ENCODE results near the gene KIF5B. TPM values are rescaled to one million over a fixed set of nuclear protein-coding genes. Genes with fewer than 3 reads are reported as not detected.

Gene KIF5B
- total RNA-seq, 1 donor from 2014 or later = 160 TPM

- Mint-ChIP-seq H3K9me3 (ENCODE audit: unreplicated experiment) (no peaks in the 10 kb centered on the region), H3K27ac (ENCODE audit: unreplicated experiment) (no peak overlapping the region), H3K27me3 (ENCODE audit: low read depth, unreplicated experiment) (no peaks in the 10 kb centered on the region), H3K36me3 (ENCODE audit: low read depth, unreplicated experiment) (peaks cover 2% of the 10 kb centered on the region), H3K4me1 (ENCODE audit: low read depth, unreplicated experiment) (peaks cover 36% of the 10 kb centered on the region), H3K4me3 (ENCODE audit: unreplicated experiment) (no peak overlapping the region)
- Histone ChIP-seq H3K27me3 (ENCODE audit: insufficient read depth, low read length) (no peaks in the 10 kb centered on the region), H3K4me2 (ENCODE audit: low read length) (no peak overlapping the region), H3K9me3 (ENCODE audit: insufficient read depth, low read depth, low read length) (no peaks in the 10 kb centered on the region), H3K9ac (ENCODE audit: low read length) (no peak overlapping the region), H2AFZ (ENCODE audit: low read depth, low read length) (no peak overlapping the region), H3K27ac (ENCODE audit: low read depth, low read length) (no peak overlapping the region), H3K4me3 (ENCODE audit: insufficient read depth, low read depth, low read length) (no peak overlapping the region), H4K20me1 (ENCODE audit: insufficient read depth, low read length) (peaks cover 6% of the 10 kb centered on the region), H3K36me3 (ENCODE audit: insufficient read depth, low read length) (no peaks in the 10 kb centered on the region), H3K4me1 (ENCODE audit: insufficient read depth, low read length) (peaks cover 9% of the 10 kb centered on the region), H3K79me2 (ENCODE audit: insufficient read depth, low read length) (no peaks in the 10 kb centered on the region)
- TF ChIP-seq EZH2 (IDR thresholded peaks at IDR 0.05; ENCODE audit: insufficient read depth, low read length) (no peak), CTCF (IDR thresholded peaks at IDR 0.05; ENCODE audit: insufficient read depth, low read depth, low read length) (no peak)
- DNase-seq (ENCODE audit: low read depth) (no peak), FAIRE-seq (no peak)
These were observed 56.4 kb downstream of the KIF5B start for GRCh38 chr10:31999836-32000235.

- Mint-ChIP-seq H3K9me3 (ENCODE audit: unreplicated experiment) (no peaks in the 10 kb centered on the region), H3K4me3 (ENCODE audit: unreplicated experiment) (no peak overlapping the region), H3K36me3 (ENCODE audit: low read depth, unreplicated experiment) (peaks cover 2% of the 10 kb centered on the region), H3K27me3 (ENCODE audit: low read depth, unreplicated experiment) (no peaks in the 10 kb centered on the region), H3K27ac (ENCODE audit: unreplicated experiment) (no peak overlapping the region), H3K4me1 (ENCODE audit: low read depth, unreplicated experiment) (peaks cover 34% of the 10 kb centered on the region)
- no peak overlapping the region for H3K4me2 ChIP-seq (ENCODE audit: low read length)
- no peak overlapping the region for H2AFZ ChIP-seq (ENCODE audit: low read depth, low read length)
- TF ChIP-seq CTCF (IDR thresholded peaks at IDR 0.05; ENCODE audit: insufficient read depth, low read depth, low read length) = no peak
- no peak overlapping the region for H3K9ac ChIP-seq (ENCODE audit: low read length)
- DNase-seq (ENCODE audit: low read depth) (peak; percentile 30), FAIRE-seq (no peak)
- no peaks in the 10 kb centered on the region for H3K79me2 ChIP-seq (ENCODE audit: insufficient read depth, low read length)
- no peaks in the 10 kb centered on the region for H3K36me3 ChIP-seq (ENCODE audit: insufficient read depth, low read length)
- peaks cover 2% of the 10 kb centered on the region for H4K20me1 ChIP-seq (ENCODE audit: insufficient read depth, low read length)
- H3K4me1 ChIP-seq (ENCODE audit: insufficient read depth, low read length) = peaks cover 9% of the 10 kb centered on the region
- H3K27ac ChIP-seq (ENCODE audit: low read depth, low read length) = no peak overlapping the region
- no peaks in the 10 kb centered on the region for H3K9me3 ChIP-seq (ENCODE audit: insufficient read depth, low read depth, low read length)
- H3K4me3 ChIP-seq (ENCODE audit: insufficient read depth, low read depth, low read length) = no peak overlapping the region
- H3K27me3 ChIP-seq (ENCODE audit: insufficient read depth, low read length) = no peaks in the 10 kb centered on the region
These were observed 57.1 kb downstream of the KIF5B start for GRCh38 chr10:31999070-31999660.

- Histone ChIP-seq H3K27ac (ENCODE audit: low read depth, low read length) (no peak overlapping the region), H3K4me3 (ENCODE audit: insufficient read depth, low read depth, low read length) (no peak overlapping the region), H3K79me2 (ENCODE audit: insufficient read depth, low read length) (no peaks in the 10 kb centered on the region), H2AFZ (ENCODE audit: low read depth, low read length) (no peak overlapping the region), H3K9me3 (ENCODE audit: insufficient read depth, low read depth, low read length) (no peaks in the 10 kb centered on the region), H3K4me1 (ENCODE audit: insufficient read depth, low read length) (peaks cover 6% of the 10 kb centered on the region), H3K4me2 (ENCODE audit: low read length) (no peak overlapping the region), H3K27me3 (ENCODE audit: insufficient read depth, low read length) (no peaks in the 10 kb centered on the region), H3K9ac (ENCODE audit: low read length) (no peak overlapping the region), H4K20me1 (ENCODE audit: insufficient read depth, low read length) (no peaks in the 10 kb centered on the region), H3K36me3 (ENCODE audit: insufficient read depth, low read length) (no peaks in the 10 kb centered on the region)
- no peak overlapping the region for H3K27ac Mint-ChIP-seq (ENCODE audit: unreplicated experiment)
- no peak overlapping the region for H3K4me3 Mint-ChIP-seq (ENCODE audit: unreplicated experiment)
- H3K27me3 Mint-ChIP-seq (ENCODE audit: low read depth, unreplicated experiment) = no peaks in the 10 kb centered on the region
- DNase-seq (ENCODE audit: low read depth) = no peak
- peaks cover 9% of the 10 kb centered on the region for H3K4me1 Mint-ChIP-seq (ENCODE audit: low read depth, unreplicated experiment)
- FAIRE-seq = no peak
- peaks cover 4% of the 10 kb centered on the region for H3K36me3 Mint-ChIP-seq (ENCODE audit: low read depth, unreplicated experiment)
- TF ChIP-seq EZH2 (IDR thresholded peaks at IDR 0.05; ENCODE audit: insufficient read depth, low read length) = no peak
- no peak for TF ChIP-seq CTCF (IDR thresholded peaks at IDR 0.05; ENCODE audit: insufficient read depth, low read depth, low read length)
- H3K9me3 Mint-ChIP-seq (ENCODE audit: unreplicated experiment) = peaks cover 2% of the 10 kb centered on the region
These were observed 61.3 kb downstream of the KIF5B start for GRCh38 chr10:31994926-31995325.

Data from astrocyte (in vitro differentiated cells and primary cell).